ENCODE measurements around the gene ADAM10.

ADAM10 gene

GRCh38 chr15:58593870-58594269 is 155.6 kb downstream of the ADAM10 start:
- H3K27ac ChIP-seq = no peak overlapping the region
- TF ChIP-seq CTCF (IDR thresholded peaks at IDR 0.05) (no peak), ZFX (IDR thresholded peaks at IDR 0.05; ENCODE audit: borderline replicate concordance) (no peak)

GRCh38 chr15:58590926-58591325 is 158.6 kb downstream of the ADAM10 start:
- no peak for TF ChIP-seq ZFX (IDR thresholded peaks at IDR 0.05; ENCODE audit: borderline replicate concordance)
- H3K27ac ChIP-seq = no peak overlapping the region

GRCh38 chr15:58590236-58590635 is 159.3 kb downstream of the ADAM10 start:
- no peak for TF ChIP-seq CTCF (IDR thresholded peaks at IDR 0.05)
- no peak for TF ChIP-seq ZFX (IDR thresholded peaks at IDR 0.05; ENCODE audit: borderline replicate concordance)
- H3K27ac ChIP-seq = no peak overlapping the region

GRCh38 chr15:58589047-58589446 is 160.5 kb downstream of the ADAM10 start:
- TF ChIP-seq ZFX (IDR thresholded peaks at IDR 0.05; ENCODE audit: borderline replicate concordance) (no peak), CTCF (IDR thresholded peaks at IDR 0.05) (no peak)

GRCh38 chr15:58588096-58588495 is 161.4 kb downstream of the ADAM10 start:
- no peak for TF ChIP-seq CTCF (IDR thresholded peaks at IDR 0.05)
- TF ChIP-seq ZFX (IDR thresholded peaks at IDR 0.05; ENCODE audit: borderline replicate concordance) = no peak
- H3K27ac ChIP-seq = no peak overlapping the region

More at GRCh38 chr15:58589047-58589446, 160.5 kb downstream of the ADAM10 start:
- no peak overlapping the region for H3K27ac ChIP-seq

GRCh38 chr15:58587486-58587885 is 162.0 kb downstream of the ADAM10 start:
- TF ChIP-seq ZFX (IDR thresholded peaks at IDR 0.05; ENCODE audit: borderline replicate concordance) = no peak
- TF ChIP-seq CTCF (IDR thresholded peaks at IDR 0.05) = no peak
- H3K27ac ChIP-seq = no peak overlapping the region

- TF ChIP-seq ZFX (IDR thresholded peaks at IDR 0.05; ENCODE audit: borderline replicate concordance) = no peak
- no peak for TF ChIP-seq CTCF (IDR thresholded peaks at IDR 0.05)
- no peak overlapping the region for H3K27ac ChIP-seq
These were observed 163.6 kb downstream of the ADAM10 start for GRCh38 chr15:58585693-58586443.
